HG03439 (cell line): ENCODE measurements around the gene CDCA4.

Experiments used
- ATAC-seq: cut with Tn5 transposase; IDR thresholded peaks from one replicate; pipeline ENCODE4 v1.9.1; 2021; ENCODE audit warnings: mild to moderate bottlenecking, moderate library complexity; ENCODE audit not compliant: unreplicated experiment

Gene CDCA4

DNA sequence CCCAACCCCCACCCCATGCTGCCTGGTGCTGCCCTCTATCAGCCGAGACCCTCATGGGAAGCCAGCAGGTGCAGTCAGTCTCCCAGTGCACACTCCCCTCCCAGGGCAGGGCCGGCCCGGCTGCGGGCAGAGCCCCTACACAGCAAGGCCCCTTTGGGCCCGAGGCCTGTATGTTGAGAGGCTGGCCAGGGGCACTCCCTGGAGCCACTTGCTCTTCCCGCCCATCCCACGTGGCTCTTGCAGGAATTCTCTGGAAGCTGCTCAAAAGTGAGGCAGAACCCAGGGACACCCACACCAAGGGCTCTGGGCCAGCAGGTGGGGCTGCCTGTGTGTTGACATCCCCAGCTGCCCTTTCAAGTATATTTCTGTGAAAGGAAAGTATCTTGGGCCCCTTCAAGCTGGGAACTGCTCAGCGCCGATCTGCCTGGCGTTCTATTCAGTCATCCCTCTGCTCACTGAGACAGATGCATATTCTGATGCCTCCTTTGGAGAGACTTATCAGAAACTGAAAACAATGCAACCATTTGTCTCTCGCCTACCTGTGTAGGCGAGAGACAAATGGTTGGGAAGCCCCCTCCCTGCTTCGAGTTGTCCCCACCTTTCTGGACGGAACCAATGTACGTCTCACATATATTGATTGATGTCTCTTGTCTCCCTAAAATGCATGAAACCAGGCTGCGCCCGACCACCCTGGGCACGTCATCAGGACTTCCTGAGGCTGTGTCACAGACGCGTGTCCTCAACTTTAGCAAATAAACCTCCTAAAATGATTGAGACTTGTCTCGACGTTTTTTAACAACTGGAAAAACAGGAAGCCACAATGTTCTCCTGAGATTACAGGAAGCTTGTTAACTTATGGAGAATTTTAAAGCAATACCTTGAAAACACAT lies 38.4 kb upstream of the CDCA4 start:
- no peak for ATAC-seq

- no peak for ATAC-seq
Observed at GRCh38 chr14:105058521-105059034, 37.7 kb upstream of the CDCA4 start.

DNA sequence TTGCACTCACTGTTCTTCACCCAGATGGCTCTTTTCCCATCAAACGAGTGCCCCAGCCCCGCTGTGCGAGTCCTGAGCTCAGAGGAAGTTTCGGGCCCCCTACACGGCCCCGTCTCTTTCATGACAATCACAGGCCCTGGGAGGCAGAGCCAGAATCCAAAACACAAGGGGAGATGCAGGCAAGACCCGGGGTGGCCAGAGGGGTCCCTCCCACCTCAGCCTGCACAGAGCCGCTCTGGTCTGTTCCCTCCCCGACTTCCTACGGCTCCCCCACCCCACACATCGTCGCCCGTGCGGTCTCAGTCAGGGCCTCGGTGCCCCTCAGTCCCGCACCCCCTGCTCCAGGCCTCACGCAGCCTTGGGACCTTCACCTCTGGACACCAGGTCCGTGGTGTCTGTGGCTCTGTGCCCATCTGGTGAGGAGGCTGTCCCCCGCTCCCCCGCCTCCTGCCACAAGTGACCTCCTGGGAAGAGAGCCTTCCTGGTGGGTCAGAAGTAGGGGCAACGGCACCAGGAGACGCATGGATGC lies 35.5 kb upstream of the CDCA4 start:
- ATAC-seq = no peak

- ATAC-seq = no peak
Observed at GRCh38 chr14:105055736-105056302, 34.9 kb upstream of the CDCA4 start.

GRCh38 chr14:105055334-105055733 lies 34.5 kb upstream of the CDCA4 start:
- no peak for ATAC-seq

DNA sequence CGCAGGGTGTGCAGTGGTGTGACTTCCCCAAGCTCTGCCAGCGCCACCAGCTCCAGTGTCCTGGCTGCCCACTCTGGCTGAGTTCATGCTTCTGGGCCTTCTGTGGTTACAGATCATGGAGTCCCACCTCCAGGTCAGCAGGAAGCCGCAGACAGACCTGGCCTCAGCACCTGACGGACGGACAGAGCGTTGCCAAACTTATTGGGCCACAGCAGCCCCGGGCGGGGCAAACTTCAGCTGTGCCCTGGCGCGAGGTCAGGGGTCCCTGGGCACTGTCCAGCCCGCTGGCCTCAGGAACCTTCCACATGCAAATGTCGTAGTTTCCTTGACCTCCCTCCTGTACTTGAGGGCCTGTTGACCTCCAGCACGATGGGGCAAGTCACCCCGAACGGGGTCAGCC lies 33.1 kb upstream of the CDCA4 start:
- no peak for ATAC-seq

- ATAC-seq = no peak
Observed at GRCh38 chr14:105053421-105053820, 32.5 kb upstream of the CDCA4 start.

GRCh38 chr14:105052110-105052458 lies 31.2 kb upstream of the CDCA4 start:
- ATAC-seq = no peak

- ATAC-seq = no peak
Observed at GRCh38 chr14:105051182-105052109, 30.6 kb upstream of the CDCA4 start.

- no peak for ATAC-seq
Observed at GRCh38 chr14:105050551-105050897, 29.6 kb upstream of the CDCA4 start.

DNA sequence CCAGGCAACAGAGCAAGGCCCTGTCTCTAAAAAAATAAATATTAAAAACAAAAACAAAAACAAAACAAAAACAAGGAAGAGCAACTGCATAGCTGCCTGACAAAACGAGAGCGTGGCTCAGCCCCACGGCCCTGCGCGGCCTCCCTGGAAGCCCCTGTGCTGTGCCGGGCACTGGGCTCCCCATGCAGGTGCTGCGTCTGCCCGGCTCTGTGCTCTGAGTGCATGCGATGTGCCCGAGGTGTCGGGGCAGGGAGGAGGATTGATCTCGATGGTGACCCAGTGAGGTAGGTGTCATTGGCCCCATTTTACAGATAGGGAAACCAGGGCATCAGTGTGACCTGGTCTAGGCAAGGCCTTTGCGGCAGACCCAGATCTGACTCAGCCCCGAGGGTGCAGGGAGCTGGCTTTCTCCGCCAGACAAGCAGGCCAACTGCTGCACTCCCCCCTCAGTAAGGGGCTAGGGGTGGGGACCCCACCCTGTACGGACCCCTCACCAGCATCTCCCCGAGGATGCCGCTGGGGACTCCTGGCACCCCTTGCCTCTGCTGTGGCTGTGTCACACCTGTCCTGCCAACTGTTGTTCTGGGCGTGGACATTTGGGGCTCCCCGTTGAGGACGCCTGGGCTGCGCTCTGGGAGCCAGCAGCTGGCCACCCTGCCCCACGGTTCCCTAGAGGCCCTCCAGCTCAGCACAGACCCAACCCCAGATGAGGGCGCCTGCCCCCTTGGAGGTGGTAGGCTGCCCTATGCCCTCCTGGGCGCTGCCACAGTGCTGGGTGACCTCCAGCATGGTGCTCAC lies 29.1 kb upstream of the CDCA4 start:
- ATAC-seq = no peak

DNA sequence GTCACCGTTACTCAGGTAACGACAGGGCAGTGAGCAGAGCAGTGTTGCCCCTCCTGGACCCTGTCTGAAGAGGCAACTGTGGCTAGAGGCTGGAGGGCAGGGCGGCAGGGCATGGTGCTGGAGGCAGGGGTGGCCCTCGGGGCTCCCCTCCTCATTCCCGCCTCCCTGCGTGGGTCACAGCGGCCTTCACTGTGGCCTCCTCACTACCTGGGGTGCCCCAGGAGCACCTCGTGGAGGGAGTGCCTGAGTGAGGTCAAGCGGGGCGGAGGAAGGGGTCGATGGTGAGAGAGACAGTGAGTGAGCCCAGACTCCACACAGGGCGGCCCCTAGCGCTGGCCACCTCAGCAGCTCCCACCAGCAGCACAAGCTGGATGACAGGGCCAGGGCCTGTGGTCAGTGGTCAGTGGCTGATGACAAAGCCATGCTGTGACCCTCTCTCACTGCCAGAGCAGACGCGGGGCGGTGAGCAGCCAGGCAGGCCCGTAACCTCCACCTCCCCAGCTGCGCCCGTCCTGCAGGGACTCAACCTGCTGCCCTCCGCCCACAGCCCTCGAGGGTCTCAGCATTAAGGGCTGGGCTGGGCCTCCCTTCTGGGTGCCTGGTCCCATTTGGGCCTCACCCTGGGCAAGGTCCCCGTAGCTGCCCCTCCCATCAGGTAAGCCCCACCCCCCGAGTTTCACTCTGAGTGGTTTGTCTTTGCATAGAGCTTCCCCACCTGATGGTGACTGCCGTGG lies 26.6 kb upstream of the CDCA4 start:
- no peak for ATAC-seq

- ATAC-seq = no peak
Observed at GRCh38 chr14:105046891-105047282, 26.0 kb upstream of the CDCA4 start.

DNA sequence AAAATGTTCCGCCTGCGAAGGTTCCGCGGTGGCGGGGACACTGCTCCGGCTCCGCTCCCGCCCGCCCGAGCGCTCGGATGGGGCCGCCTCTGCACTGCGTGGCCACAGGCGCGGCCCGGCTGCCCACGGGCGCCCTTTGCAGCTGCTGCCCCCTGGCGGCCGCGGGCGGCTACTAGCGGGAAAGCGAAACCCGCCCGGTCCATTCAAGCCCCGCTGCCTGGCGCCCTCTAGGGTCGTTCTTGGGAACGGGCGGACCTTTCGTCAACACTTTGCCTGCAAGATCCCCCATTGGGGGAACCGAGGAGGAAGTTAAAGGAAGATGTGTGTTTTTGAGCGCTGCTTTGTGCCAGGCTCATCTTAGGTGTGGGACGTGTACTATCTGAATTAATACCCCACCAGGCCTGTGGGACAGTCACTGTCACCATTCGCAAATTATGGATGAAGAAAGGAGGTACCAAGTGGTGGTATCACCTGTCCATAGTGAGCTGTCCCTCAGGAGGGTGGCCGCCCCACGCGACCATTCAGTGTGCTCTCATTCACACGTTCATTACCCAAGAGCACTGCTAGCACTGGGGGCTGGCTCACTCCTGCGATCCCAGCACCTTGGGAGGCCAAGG lies 24.9 kb upstream of the CDCA4 start:
- peak; percentile 80 for ATAC-seq

- ATAC-seq = no peak
Observed at GRCh38 chr14:105043641-105044040, 22.8 kb upstream of the CDCA4 start.

- ATAC-seq = no peak
Observed at GRCh38 chr14:105042813-105043212, 21.9 kb upstream of the CDCA4 start.

DNA sequence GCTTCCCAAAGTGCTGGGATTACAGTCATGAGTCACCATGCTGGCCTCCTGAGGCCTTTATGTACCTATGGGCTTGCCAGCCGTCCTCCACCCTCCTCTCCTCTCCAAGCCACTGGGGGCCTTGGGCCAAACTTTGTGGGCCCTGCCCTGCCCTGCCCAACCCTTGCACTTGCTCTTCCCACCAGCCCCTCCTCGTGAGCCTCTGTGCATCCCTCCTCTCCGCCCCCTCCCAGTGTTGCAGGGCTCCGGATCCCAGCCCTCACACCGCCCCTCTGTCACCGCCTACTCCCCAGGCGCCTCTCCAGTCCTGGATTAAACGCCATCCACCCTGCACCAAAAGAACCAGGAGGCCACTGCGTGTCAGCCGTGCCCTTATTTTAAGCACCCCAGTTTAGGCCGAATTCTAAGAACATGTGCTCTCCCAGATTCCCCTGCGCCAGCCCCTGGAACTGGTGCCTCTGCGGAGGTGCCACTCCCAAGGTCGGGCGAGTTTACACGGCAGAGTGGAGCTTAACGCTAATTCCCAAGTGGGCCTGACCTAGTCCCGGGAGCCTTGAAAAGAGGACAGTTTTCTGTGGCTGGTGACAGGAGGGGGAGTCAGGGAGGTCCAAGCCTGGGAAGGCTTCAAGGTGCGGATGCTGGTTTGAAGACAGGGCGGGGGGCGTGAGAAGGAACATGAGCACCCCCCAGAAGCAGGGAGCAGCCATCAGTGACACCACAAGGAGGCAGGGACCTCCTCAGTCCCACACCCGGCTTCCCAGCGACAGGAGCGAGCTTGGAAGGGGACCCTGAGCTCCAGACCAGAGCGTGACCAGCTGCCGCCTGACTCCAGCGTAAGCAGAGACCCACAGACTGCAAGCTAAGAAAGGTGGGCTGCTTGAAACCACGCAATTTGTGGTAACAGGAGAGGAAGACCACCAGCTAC lies 21.2 kb upstream of the CDCA4 start:
- ATAC-seq = no peak
